ENCODE data around the gene CCL11.

Gene CCL11

DNA sequence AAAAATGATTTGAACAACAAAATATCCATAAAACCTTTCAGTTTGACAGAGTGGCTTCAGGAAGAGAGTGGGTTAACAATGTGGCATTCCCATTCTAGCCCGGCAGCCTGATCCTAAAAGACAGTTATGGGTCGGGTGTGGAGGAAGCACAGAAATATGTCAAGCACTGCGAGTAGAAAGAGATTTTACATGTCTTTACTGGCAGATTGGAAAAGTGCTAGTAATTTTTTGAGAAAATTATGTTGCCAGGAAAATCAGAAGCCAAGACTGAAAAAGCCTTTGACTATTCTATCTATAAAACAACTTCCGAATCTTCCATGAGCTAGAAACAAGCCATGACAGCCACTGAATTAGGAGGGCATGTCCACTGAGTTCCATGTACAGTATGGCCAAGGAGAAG lies 24.7 kb upstream of the CCL11 start:
- no peak overlapping the region for H3K4me3 ChIP-seq (ENCODE audit: low read length)
- H3K36me3 ChIP-seq (replicated peaks; ENCODE audit: insufficient read depth, low read length): no peaks in the 10 kb centered on the region
- H3K4me1 ChIP-seq (ENCODE audit: low read length): peaks cover 18% of the 10 kb centered on the region
- no peaks in the 10 kb centered on the region for H3K9me2 ChIP-seq (replicated peaks; ENCODE audit: insufficient read depth, low read length)
- H3K79me2 ChIP-seq (ENCODE audit: low read length): no peaks in the 10 kb centered on the region
- H3K4me2 ChIP-seq (ENCODE audit: low read depth, low read length): no peak overlapping the region
- no peaks in the 10 kb centered on the region for H4K20me1 ChIP-seq (ENCODE audit: insufficient read depth, low read length)
- no peak overlapping the region for H3K27ac ChIP-seq (ENCODE audit: low read length)
- no peaks in the 10 kb centered on the region for H3K9me3 ChIP-seq (replicated peaks; ENCODE audit: insufficient read depth, low read length)
- no peak overlapping the region for H3K9ac ChIP-seq (ENCODE audit: low read length)
- H2AFZ ChIP-seq (ENCODE audit: low read length): no peak overlapping the region
- DNase-seq: no peak
- H3K27me3 ChIP-seq (replicated peaks; ENCODE audit: insufficient read depth, low read length): no peaks in the 10 kb centered on the region
- peaks cover 14% of the 10 kb centered on the region for H3F3A ChIP-seq (ENCODE audit: insufficient read depth, low read length)
- TF ChIP-seq, protein P1, sequence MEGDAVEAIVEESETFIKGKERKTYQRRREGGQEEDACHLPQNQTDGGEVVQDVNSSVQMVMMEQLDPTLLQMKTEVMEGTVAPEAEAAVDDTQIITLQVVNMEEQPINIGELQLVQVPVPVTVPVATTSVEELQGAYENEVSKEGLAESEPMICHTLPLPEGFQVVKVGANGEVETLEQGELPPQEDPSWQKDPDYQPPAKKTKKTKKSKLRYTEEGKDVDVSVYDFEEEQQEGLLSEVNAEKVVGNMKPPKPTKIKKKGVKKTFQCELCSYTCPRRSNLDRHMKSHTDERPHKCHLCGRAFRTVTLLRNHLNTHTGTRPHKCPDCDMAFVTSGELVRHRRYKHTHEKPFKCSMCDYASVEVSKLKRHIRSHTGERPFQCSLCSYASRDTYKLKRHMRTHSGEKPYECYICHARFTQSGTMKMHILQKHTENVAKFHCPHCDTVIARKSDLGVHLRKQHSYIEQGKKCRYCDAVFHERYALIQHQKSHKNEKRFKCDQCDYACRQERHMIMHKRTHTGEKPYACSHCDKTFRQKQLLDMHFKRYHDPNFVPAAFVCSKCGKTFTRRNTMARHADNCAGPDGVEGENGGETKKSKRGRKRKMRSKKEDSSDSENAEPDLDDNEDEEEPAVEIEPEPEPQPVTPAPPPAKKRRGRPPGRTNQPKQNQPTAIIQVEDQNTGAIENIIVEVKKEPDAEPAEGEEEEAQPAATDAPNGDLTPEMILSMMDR (IDR thresholded peaks at IDR 0.05; ENCODE audit: low read length): no peak
- TF ChIP-seq EZH2phosphoT487 (IDR thresholded peaks at IDR 0.05; ENCODE audit: low read length) (no peak), EZH2 (optimal IDR thresholded peaks at IDR 0.05; ENCODE audit: low read depth, low read length) (no peak)

DNA sequence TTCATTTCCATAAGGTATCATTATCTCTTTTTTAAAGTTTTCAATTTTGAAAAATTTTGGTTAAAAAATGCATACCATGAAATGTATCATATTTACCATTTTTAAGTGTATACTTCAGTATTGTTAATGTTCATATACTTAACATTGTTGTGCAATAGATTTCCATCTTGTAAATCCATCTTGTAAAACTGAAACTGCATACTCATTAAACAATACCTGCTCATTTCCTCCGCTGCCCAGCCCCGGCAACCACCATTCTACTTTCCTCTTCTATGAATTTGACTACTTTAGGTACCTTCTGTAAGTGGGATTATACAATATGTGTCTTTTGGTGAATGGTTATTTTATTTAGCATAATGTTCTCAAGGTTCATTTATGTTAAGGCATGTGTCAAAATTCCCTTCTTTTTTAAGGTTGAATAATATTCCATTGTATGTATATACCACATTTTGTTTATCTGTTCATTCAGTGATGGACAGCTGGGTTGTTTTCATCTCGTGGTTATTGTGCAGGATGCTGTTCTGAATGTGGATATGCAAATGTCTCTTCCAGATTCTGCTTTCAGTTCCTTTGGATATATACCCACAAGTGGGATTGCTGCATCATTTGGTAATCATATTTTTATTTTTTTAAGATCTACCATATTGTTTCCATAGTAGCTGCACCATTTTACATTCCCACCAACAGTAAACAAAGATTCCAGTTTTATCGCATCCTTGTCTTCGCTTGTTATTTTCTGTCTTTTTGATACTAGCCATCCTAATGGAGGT lies 23.8 kb upstream of the CCL11 start:
- no peaks in the 10 kb centered on the region for H3K79me2 ChIP-seq (ENCODE audit: low read length)
- no peaks in the 10 kb centered on the region for H3K36me3 ChIP-seq (replicated peaks; ENCODE audit: insufficient read depth, low read length)
- H3K9me2 ChIP-seq (replicated peaks; ENCODE audit: insufficient read depth, low read length): no peaks in the 10 kb centered on the region
- H3K9me3 ChIP-seq (replicated peaks; ENCODE audit: insufficient read depth, low read length): no peaks in the 10 kb centered on the region
- H3K9ac ChIP-seq (ENCODE audit: low read length): no peak overlapping the region
- H3K4me1 ChIP-seq (ENCODE audit: low read length): peaks cover 18% of the 10 kb centered on the region
- H3F3A ChIP-seq (ENCODE audit: insufficient read depth, low read length): peaks cover 14% of the 10 kb centered on the region
- H3K27ac ChIP-seq (ENCODE audit: low read length): peak overlapping the region; percentile 30; the same call in 1 of the 2 replicates
- no peaks in the 10 kb centered on the region for H3K27me3 ChIP-seq (replicated peaks; ENCODE audit: insufficient read depth, low read length)
- no peak for TF ChIP-seq EZH2phosphoT487 (IDR thresholded peaks at IDR 0.05; ENCODE audit: low read length)
- no peak for TF ChIP-seq EZH2 (optimal IDR thresholded peaks at IDR 0.05; ENCODE audit: low read depth, low read length)
- TF ChIP-seq, protein P1 (IDR thresholded peaks at IDR 0.05; ENCODE audit: low read length): no peak
- peak overlapping the region; percentile 68 for H3K4me2 ChIP-seq (ENCODE audit: low read depth, low read length)
- H4K20me1 ChIP-seq (ENCODE audit: insufficient read depth, low read length): no peaks in the 10 kb centered on the region
- peak overlapping the region; percentile 6; the same call in 1 of the 2 replicates for H3K4me3 ChIP-seq (ENCODE audit: low read length)
- no peak overlapping the region for H2AFZ ChIP-seq (ENCODE audit: low read length)
- DNase-seq: peak; percentile 66

DNA sequence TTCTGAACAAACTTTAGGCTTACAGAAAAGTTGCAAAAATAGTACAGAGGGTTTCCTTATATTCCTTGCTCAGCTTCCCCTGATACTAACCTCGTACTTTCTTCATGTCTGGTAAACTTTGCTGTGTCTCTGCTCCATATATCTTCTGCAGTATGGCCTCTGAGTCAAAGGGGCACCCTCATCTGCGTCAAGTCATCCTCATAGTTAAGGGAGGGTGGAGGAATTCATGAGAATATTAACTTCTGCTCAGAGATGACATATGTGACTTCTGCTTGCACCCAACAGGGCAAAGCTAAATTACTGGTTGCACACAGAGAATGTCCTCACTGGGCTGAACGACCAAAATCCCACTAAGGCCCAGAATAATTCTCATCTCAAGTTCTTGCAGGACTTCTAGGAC lies 19.8 kb upstream of the CCL11 start:
- no peaks in the 10 kb centered on the region for H3K36me3 ChIP-seq (replicated peaks; ENCODE audit: insufficient read depth, low read length)
- H3K27me3 ChIP-seq (replicated peaks; ENCODE audit: insufficient read depth, low read length): no peaks in the 10 kb centered on the region

More for the DNA sequence above, 19.8 kb upstream of the CCL11 start:
- Histone ChIP-seq H3K4me1 (ENCODE audit: low read length) (peaks cover 18% of the 10 kb centered on the region), H2AFZ (ENCODE audit: low read length) (no peak overlapping the region), H3F3A (ENCODE audit: insufficient read depth, low read length) (peaks cover 14% of the 10 kb centered on the region), H3K9ac (ENCODE audit: low read length) (no peak overlapping the region), H3K79me2 (ENCODE audit: low read length) (no peaks in the 10 kb centered on the region), H4K20me1 (ENCODE audit: insufficient read depth, low read length) (no peaks in the 10 kb centered on the region), H3K27ac (ENCODE audit: low read length) (no peak overlapping the region), H3K4me2 (ENCODE audit: low read depth, low read length) (no peak overlapping the region), H3K4me3 (ENCODE audit: low read length) (no peak overlapping the region), H3K9me3 (replicated peaks; ENCODE audit: insufficient read depth, low read length) (no peaks in the 10 kb centered on the region), H3K9me2 (replicated peaks; ENCODE audit: insufficient read depth, low read length) (no peaks in the 10 kb centered on the region)
- no peak for TF ChIP-seq EZH2phosphoT487 (IDR thresholded peaks at IDR 0.05; ENCODE audit: low read length)
- TF ChIP-seq, protein P1 (IDR thresholded peaks at IDR 0.05; ENCODE audit: low read length): no peak
- no peak for TF ChIP-seq EZH2 (optimal IDR thresholded peaks at IDR 0.05; ENCODE audit: low read depth, low read length)
- no peak for DNase-seq

All from MM.1S (cell line).